HG03432 (cell line): ENCODE results near the gene ZNF462.
"Not testable (repeated sequence)": the region's sequence is repeated elsewhere in the genome, so short reads cannot be mapped to it uniquely, and the experiment has no call there.

ENCODE experiments used
- ATAC-seq: cut with Tn5 transposase; IDR thresholded peaks from one replicate; pipeline ENCODE4 v1.9.1; 2021; ENCODE audit warnings: mild to moderate bottlenecking, moderate library complexity; ENCODE audit not compliant: unreplicated experiment

ZNF462 gene

DNA sequence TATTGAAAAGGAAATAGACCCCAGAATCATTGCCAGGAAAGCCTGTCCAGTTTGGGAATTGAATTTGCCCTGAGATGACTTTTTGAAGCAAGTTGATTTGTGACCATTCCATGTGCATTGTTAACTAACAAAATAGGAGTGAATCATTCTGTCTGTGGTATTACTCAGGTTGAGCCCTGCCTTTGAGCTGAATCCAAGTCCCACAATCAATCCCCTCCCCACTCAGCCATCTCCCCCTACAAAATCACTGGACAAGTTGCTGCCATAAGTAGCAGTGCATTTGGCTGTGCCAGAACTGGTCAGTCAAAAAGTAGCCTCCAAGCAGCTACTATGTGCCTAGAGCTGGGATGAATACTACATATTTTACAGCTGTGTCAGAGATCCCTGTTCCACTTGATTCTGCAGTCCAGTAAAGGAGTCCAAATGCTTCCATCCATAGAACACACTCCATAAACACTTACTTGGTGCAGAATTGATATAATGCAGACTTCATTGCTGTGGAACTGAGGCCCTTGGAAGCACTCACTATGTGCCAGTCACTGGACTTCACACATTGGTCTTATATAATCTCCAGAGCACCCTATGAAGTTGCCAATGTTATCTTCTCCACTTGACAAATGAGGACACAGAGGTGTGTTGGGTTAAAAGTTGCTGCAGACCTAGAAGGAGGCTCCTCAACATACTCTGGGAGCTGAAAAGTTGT is 96.1 kb downstream of the ZNF462 start:
- no peak for ATAC-seq

DNA sequence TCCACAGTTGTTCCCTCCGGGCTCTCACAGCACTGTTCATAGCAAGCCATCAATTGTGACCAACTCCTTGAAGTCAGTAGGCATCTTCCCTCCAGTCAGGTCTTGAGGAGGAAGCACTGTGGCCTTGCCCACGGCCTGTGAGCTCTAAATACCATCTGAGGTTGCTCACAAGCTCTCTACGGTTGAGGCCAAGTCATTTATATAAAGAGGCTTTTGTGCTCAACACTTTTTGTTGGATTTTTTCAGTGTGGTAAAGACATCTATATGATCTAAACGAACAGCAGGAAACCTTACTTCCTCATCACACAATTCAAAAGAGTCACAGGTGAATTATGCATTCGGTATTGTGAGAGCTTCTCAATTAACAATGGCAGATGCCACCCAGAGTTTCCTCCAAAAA is 97.3 kb downstream of the ZNF462 start:
- ATAC-seq: no peak

DNA sequence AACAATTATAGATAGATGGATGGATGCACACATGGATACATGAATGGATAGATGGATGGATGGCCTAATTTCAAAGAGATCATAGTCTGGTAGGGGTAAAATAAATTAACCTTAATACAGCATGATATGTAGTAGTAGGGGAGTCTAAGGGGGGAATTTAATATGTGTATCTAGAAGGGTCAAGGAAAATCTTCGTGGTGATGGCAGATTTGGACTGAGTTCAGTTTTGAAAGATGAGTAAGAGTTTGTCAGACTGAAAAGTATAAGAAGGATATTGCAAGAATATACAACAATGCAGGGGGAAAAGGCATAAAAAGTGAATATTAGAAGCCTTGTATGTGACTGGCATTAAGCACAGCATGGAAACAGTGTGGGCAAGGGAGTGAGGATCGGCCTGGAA is 98.7 kb downstream of the ZNF462 start:
- ATAC-seq: no peak

DNA sequence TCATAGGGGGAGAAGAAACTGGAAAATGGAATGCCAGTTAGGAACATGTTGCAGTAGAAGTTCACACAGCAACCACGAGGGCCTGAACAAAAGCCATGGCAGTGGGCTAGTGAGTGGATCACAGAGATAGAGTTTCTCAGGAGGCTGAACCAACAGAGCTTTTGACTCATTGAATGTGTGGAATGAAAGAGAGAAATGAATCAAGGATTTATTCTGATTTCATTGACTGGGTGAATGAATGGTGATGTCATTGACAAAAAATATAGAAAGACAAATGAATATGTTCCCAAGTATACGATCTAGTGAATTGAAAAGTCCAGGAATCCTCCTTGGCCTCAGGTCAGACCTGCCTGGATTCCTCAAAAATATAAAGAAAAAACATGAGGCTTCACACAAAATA is 99.2 kb downstream of the ZNF462 start:
- no peak for ATAC-seq

DNA sequence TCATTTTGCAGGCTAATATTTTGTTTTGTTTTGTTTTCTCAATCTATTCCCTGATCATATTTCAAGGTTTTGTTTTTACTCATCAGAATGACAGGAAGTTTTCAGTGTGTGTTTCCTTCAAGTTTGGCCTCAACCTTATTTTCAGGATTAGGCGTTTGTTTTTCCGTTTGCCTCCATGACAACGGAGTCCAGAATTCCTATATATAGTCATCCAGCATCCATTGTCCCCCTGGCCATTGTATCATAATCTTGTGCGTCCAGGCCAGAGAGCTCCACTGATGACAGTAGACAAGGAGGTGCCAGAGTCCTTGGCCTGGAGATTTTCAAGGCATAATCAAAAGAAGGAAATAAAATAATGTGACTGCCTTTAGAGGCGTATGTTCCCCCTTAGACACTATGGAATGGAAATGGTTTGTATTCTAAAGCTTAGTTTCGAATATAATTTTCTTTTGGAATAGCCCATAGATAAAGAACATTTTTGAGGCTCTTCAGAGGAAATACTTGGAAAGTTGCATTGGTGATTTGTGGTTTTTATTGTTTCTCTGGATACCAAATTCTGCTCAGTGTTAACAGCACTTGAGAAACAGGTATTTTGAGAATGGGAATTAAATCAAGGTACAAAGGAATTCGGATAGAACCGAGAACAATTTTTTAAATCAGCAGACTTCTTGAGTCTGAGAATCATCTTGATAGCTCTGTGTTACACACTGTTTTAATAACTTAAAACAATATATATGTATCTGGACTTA is 99.8 kb downstream of the ZNF462 start:
- no peak for ATAC-seq

DNA sequence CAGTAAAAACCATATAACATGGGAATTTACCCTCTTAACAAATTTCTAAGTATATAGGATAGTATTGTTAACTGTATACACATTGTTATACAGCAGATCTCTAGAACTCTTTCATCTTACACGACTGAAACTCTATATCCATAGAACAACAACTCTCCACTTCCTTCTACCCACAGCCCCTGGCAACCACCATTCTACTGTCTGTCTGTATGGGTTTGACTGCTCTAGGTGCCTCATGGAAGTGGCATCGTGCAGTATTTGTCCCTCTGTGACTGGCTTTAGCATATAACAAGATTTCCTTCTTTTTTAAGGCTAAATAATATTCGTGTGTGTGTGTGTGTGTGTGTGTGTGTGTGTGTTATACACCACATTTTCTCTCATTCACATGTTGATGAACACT is 100.7 kb downstream of the ZNF462 start:
- no peak for ATAC-seq

DNA sequence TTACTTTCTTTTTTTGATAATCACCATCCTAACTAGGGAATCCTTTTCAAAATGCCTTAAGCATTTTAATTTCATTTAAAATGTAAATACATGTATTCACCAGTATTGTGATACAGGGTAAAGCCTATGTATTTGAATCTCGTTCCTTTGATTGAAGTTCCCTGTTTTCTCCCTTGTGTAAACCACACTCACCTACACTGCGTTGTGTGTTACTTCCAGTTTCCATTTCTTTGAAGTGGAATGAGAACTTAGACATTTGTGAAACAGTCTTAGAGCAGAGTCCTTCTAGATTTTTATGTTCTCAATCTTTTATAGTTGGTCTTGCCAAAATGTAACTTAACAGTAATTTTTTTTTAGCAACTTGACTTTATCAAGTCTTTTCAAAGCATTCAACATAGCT is 101.4 kb downstream of the ZNF462 start:
- ATAC-seq: peak; percentile 80

DNA sequence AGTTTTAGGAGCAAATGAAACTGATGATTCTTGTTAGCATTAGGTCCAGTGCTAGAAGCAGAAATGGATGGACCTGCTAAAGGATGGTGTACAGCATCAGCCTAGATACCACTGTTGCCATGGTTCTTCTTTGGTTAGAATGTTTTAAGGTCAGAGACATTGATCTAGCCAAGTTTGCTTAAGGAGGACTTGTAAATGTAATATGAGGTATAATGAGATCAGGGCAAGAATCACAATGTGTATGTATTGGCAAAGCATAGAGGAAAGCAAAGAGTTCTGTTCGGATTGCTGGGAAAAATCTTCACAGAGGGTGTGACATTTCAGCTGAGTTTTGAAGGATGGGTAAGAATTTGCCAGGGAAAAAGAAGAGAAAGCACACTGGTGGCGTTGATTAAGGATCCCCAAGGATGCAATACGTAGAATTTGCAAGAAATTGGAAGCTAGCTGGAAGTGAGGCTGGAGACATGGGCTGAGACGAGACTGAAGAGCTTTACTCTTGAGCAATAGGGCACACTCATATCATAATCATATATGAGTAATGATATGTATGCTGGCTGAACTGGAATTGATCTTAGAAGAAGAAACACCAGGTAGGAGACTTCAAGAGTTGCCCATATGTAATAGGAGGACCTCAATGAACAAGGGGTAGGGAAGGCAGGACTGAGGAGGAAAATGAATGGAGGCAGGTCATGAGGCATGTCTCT is 102.0 kb downstream of the ZNF462 start:
- no peak for ATAC-seq

DNA sequence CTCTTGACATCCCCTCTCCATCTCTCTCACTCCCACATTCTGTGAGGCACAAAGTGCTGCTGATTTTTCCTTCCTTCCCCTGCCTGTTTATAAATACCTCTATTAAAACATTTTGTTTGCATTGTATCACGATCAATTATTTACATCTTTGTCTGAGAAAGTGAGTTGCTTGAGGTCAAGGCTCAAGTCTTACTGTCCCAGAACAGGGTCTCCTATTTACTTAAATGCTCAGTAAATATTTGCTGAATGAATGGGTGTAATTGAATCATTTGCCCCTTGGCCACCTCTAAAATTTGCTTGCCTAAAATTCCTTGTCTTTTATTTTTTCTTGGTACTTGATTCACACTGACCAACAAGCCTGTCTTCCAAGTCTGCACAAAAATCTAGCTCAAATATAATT is 103.5 kb downstream of the ZNF462 start:
- no peak for ATAC-seq

DNA sequence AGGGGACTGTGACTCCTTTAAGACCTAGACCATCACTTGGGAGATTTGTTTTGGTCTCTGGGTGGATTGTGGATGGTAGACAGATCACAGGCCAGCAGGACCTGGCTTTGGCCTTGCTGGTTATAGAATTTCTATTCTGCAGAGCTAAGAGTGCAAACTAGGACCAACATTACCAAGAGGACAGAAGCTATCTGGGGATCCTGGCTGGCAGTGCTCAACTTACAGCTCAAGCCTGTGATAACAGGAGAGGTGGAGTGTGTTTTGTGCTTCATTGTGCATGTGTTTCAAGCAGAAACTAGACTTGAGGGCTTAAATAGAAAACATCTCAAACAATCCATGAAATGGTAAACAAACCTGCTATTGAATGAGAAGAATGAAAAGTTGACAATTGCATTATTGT is 106.7 kb downstream of the ZNF462 start:
- no peak for ATAC-seq

DNA sequence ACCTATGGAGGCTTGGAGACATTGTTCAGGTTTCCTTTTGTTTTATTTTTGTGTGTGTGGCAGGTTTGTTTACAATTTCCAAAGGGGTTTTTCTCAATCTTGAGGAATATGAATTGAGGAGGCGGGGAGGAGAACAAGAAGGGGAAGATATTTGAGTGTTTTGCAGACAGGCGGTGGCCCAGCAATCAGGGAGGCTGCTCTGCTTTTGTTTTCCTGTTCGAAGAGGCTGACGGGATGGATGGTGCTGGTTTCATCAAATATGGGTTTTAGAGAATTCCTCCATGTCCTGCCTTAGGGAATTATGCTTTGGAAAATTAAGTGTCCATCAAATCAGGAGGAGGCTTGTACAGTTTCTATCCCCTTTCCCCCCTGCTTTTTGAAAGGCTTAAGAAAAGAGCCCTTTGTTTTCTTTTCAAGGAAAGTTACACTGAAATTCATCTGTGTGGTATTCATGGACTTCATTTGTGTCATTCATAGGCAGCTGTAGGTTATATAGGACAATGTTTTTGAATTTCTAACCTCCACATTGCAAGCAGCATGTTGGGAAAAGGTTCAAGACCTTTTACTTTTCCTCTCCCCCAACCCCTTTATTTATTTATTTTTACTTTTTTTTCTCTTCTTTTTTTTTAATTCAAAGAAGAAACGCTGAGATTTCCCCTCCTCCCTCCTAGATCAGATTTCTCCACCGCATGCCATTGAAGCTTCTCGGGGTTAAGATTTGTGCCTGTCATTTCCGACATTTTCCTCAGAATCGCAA is 107.4 kb downstream of the ZNF462 start:
- no peak for ATAC-seq

DNA sequence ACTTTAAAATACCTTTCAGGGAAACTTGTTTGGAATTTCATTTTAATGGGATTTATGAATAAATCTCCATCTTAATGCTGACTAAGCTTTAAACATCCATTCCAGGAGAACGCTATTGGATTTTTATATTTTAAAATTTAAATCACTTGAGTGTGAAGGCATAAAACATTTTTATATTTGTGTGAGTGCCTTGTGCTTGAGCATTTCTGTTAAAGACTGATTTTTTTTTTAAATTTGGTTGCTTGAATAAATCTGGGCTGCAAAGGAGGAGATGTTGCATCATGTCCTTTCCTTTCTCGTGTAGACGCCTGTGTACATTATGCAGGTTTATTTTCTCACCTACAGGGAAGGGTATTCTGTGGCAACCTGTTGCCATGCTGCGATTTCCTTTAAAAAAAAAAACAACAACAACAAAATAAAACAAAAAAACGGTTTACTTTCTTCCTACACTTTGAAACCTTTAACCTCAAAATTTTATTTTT is 108.1 kb downstream of the ZNF462 start:
- no peak for ATAC-seq

DNA sequence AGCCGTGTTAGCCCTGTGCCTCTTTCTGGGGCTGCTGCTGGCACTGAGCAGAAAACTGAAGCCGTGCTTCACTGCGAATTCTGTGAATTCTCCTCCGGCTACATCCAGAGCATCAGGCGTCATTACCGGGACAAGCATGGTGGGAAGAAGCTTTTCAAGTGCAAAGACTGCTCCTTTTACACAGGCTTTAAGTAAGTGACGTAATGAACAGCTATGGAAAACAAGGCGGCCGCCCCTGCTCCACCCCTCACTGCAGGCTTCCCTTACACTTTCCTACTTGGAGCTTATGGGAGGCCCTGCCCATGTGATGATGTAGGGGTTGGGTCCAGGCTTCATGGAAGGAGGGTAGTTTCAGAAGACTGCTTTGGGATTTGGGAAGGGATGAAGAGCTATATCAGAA is 109.1 kb downstream of the ZNF462 start:
- ATAC-seq: no peak

DNA sequence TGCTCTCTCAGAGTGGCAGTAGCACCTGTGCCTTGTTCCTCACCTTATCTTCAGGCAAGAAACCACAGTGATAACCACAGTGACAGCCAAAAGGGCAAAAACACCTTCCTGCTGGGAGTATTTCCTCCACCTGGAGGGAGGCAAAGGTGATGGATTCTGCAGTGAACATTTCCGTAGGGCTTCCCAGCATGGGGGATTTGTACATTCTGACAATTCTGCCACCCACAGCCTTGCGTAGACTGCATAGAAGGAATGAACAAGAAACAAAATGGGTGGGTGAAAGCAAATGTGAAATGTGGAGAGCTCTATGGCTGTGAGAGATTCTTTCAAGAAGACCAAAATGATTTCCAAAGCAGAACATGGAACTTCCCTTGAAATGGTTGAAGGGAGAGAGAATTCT is 111.4 kb downstream of the ZNF462 start:
- no peak for ATAC-seq

DNA sequence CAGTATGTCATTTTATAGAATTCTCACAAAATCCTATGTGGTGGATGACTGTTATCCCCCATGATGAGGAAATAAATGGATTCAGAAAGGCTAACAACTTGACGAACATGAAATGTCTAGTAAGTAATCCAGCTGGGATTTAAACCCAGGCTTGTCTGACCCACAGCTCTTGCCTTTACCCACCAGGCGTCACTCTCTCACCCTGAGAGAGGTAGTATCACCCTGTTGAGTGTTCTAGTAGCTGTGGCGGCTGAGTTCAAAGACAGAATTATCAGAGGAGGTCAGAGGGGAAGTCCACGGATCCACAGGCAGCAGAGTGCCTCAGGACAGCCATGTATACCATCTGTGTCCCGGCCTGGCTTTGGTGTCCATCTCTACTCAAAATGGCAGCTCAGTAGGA is 113.8 kb downstream of the ZNF462 start:
- no peak for ATAC-seq

DNA sequence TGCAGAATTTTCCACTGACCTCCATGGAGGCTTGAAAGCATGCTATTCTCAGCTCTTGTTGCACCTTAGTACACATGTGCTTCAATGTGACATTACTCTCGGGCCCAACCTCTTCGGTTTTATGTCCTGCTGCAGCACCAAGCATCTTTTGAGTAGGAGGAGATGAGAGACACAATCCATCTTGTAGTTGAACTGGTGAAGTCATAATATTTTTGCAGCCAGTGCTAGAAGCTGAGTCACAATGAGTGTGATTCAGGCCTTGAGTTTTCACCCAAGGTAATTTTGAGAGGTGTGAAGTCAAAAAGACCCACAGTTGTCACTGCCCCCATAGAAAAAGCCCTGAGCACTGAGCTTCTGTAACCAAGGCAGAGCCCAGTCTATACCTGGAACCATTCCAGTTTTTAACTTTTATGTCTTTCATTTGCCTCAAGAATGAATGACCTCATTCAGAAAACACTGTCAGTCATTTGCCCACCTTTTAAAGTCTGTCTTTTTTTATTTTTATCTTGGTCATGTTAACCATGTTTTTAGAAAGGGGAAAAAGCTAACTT is 117.7 kb downstream of the ZNF462 start:
- ATAC-seq: peak; percentile 28

DNA sequence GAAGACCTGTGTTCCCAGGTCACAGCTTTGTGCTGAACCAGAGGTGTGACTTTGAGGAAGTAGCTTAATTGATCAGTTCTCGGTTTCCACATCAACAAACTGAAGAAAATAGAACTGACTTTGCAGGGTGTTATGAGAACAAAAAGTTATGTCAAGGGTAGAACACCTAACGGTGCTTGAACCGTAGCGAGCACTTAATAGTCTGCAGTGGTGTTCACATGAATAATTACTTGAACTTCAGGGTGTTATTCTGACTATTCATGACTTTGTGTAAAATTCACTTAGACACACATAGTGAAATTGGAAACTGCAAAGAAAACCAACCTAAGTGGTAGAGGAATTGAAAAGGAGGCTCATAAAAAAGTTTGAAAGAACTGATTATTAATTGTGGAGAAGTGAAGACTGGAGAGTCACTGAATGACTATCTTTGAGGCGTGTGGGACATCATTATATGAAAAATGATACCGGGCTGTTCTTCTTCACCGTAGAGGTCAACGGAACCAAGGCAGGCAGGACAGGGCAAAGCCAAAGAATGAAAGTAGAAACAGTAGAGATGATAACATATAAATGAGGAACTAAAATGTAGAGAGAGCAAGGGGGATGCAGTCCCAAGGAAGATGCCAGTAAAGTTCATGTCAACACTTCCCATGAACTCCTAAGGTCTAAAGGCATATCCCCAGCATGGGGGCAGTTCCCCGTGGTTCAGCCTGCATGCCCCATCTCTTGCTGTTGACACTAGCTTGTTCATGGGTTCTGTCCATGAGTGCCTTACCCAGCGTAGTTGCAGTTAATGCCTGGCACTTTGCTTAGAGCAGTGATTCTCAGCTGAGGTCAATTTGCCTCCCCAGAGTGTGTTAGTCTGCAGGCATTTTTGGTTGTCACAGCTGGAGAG is 118.7 kb downstream of the ZNF462 start:
- peak; percentile 79 for ATAC-seq

DNA sequence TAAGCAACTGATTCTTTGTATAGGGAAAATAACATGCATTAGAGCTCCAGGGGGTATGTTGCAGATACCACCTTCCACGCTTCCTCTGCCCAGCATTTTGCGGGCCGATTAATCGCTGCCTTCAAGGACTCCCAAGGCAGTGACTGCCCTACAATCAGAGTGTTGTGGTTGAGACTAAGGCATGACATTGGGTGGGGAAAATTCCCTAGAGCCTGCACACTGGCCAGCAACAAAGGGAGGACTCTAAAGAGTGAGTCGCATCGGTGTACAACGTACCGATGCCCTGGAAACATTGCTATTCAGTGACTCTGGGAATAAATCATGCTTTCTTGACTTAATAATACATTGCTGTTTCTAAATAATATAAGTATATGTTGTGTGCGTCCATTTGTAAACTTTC is 119.7 kb downstream of the ZNF462 start:
- ATAC-seq: no peak

DNA sequence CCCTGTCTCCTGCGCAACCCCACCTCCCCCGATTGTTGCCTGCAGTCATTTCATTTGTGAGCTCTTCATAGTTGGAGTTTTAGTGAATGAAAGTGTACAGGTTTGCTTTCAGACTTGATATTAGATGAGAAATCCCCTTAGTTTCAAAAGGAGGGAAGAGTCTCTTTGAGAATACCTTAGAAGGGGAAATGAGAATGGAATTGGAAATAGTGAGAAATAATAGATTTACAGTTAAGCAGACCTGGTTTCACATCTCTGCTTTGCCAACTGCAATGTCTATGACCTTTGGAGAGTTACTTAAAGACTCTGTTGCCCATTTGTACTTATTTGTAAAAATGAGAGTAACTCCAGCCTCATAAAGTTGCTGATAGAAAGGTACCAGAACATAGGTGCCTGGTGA is 120.4 kb downstream of the ZNF462 start:
- no peak for ATAC-seq

DNA sequence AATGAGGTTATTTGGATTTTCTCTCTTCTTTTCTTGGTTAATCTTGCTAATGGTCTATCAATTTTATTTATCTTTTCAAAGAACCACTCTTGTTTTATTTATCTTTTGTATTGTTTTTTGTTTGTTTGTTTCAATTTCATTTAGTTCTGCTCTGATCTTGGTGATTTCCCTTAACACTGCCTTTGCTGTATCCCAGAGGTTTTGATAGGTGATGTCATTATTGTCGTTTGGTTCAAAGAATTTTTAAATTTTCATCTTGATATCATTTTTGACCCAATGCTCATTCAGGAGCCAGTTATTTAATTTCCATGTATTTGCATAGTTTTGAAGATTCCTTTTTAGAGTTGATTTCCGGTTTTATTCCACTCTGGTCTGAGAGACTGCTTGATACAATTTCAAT is 126.9 kb downstream of the ZNF462 start:
- not testable (repeated sequence) for ATAC-seq
